ENCODE data around the gene CADM4. TPM values are rescaled to one million over a fixed set of nuclear protein-coding genes. Genes with fewer than 3 reads are reported as not detected.
"Not testable (repeated sequence)": the region's sequence is repeated elsewhere in the genome, so short reads cannot be mapped to it uniquely, and the experiment has no call there.

The CADM4 gene
- total RNA-seq, 6 experiments from 2014 or later = 2.2 to 4.7 (median 3.7) TPM

GRCh38 chr19:43636121-43636683, 3.4 kb downstream of the CADM4 start:
- no peak for TF ChIP-seq CTCF (IDR thresholded peaks at IDR 0.05)
- no peak for TF ChIP-seq POLR2A (IDR thresholded peaks at IDR 0.05)
- no peaks in the 10 kb centered on the region for H3K4me1 ChIP-seq
- H3K4me3 ChIP-seq = no peak overlapping the region
- DNase-seq (no peak), ATAC-seq (no peak)
- no peaks in the 10 kb centered on the region for H3K36me3 ChIP-seq
- H3K9me3 ChIP-seq = no peaks in the 10 kb centered on the region
- intact Hi-C loops (cut with DNase I) = no loop called here
- WGBS (ENCODE audit: insufficient coverage, low coverage, low lambda C conversion rate, missing lambda C conversion rate) = 78% methylated on average over 3 of the region's 14 CpGs
- no peaks in the 10 kb centered on the region for H3K27me3 ChIP-seq
- H3K27ac ChIP-seq = no peak overlapping the region

DNA sequence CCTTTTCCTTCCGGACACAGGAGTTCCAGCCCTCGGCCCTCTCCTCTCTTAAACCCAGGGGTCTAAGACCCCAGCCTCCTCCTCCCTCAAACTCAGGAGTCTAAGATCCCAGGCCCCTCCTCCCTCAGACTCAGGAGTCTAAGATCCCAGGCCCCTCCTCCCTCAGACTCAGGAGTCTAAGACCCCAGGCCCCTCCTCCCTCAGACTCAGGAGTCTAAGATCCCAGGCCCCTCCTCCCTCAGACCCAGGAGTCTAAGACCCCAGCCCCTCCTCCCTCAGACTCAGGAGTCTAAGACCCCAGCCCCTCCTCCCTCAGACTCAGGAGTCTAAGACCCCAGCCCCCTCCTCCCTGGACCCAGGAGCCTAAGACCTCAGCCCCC, 4.1 kb downstream of the CADM4 start:
- WGBS (ENCODE audit: insufficient coverage, low coverage, low lambda C conversion rate, missing lambda C conversion rate) = 33% methylated on average over 2 of the region's 2 CpGs
- H3K9me3 ChIP-seq; DNase-seq; H3K27me3 ChIP-seq; ATAC-seq; H3K4me3 ChIP-seq; H3K4me1 ChIP-seq; H3K27ac ChIP-seq; H3K36me3 ChIP-seq; intact Hi-C loops (cut with DNase I): not testable (repeated sequence)

DNA sequence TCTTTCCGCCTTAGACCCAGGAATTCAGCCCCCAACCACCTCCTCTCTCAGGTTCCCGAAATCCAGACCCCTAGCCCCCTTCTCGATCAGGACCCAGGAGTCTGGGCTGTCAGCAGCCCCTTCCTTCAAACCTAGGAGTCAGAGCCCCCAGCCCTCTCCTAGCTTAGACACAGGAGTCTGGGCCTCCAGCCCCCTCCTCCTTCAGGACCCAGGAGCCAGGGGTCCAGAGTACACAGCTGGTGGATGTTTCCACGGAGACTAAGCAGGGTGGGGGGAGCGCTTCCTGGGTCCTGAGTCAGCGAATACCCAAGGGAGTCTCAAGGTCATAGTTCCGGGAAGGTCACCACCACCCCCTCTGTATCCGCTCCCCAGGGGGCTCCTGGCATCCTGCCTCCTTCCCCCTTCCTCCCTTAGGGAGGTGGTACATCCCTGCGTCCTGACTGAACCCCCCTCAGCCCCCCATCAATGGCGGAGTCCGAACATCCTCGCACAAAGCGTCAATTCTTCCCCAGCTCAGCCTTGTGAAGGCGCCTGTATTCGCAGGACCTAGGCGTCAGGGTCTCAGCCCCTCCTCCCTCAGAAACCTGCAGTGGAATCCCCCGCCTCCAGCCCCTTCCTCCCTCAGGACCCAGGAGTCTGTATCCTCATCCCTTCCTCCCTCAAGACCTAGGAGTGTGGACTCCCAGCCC, 4.6 kb downstream of the CADM4 start:
- 20% methylated on average over 10 of the region's 17 CpGs for WGBS (ENCODE audit: insufficient coverage, low coverage, low lambda C conversion rate, missing lambda C conversion rate)
- ATAC-seq = no peak
- no peak for TF ChIP-seq CTCF (IDR thresholded peaks at IDR 0.05)
- TF ChIP-seq POLR2A (IDR thresholded peaks at IDR 0.05) = no peak
- H3K4me3 ChIP-seq = no peak overlapping the region
- intact Hi-C loops (cut with DNase I) = no loop called here
- no peaks in the 10 kb centered on the region for H3K27me3 ChIP-seq
- DNase-seq = no peak
- no peak overlapping the region for H3K27ac ChIP-seq
- no peaks in the 10 kb centered on the region for H3K9me3 ChIP-seq
- H3K4me1 ChIP-seq = no peaks in the 10 kb centered on the region
- no peaks in the 10 kb centered on the region for H3K36me3 ChIP-seq

GRCh38 chr19:43634506-43634871, 5.2 kb downstream of the CADM4 start:
- 13% methylated on average over 2 of the region's 5 CpGs for WGBS (ENCODE audit: insufficient coverage, low coverage, low lambda C conversion rate, missing lambda C conversion rate)

More at GRCh38 chr19:43634506-43634871, 5.2 kb downstream of the CADM4 start:
- intact Hi-C loops (cut with DNase I) = no loop called here
- H3K27ac ChIP-seq = no peak overlapping the region
- no peak for TF ChIP-seq POLR2A (IDR thresholded peaks at IDR 0.05)
- no peak for TF ChIP-seq CTCF (IDR thresholded peaks at IDR 0.05)
- H3K36me3 ChIP-seq = no peaks in the 10 kb centered on the region
- H3K9me3 ChIP-seq = no peaks in the 10 kb centered on the region
- DNase-seq (no peak), ATAC-seq (no peak)
- H3K27me3 ChIP-seq = no peaks in the 10 kb centered on the region
- H3K4me3 ChIP-seq = no peak overlapping the region
- H3K4me1 ChIP-seq = no peaks in the 10 kb centered on the region

All from right lobe of liver (tissue), 6 donors.